GOT3 (cell line): Measurements from ENCODE around the gene OGFRL1.
"Not testable (repeated sequence)": the region's sequence is repeated elsewhere in the genome, so short reads cannot be mapped to it uniquely, and the experiment has no call there.

Source experiments
- DNase-seq: peaks from one replicate; lab custom pipeline; 2025; ENCODE audit warnings: mixed read lengths; lab: John Stamatoyannopoulos, UW

Gene OGFRL1

DNA sequence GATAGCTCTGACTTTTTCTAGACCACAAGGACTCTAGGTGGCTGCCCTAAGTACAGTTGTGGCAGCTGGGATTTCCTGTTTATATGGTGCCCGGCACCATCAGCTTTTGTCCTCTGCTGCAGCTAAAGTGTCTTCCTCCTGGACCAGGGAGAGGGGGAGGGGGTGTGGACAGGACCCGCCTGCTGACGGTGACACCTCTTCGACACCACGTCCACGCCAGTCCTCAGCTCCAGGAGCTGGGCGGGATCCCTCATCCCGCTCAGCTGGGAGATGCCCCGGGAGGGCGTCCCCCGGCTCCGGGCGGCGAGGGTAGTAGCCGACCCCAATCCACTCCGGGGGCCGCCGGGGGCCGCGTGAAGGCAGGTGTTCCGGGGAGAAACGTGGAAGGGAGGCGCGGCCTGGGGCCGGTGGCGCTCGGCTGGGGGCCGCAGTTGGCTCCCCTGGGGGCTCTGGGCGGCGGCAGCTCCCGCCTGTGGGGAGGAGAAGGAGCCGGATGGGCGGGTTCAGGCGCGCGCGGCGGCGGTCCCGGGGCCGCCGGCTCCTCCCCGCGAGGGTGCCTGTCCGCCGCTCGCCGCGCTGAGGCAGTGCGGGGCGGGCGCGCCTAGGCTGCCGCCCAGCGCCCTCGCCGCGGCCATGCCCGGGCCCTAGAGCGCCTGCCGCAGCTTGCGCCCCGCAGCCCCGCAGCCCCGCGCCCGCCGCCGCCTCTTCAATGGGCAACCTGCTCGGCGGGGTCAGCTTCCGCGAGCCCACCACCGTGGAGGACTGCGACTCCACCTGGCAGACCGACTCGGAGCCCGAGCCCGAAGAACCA lies at the start of gene OGFRL1:
OGFRL1 (plus strand) TSS at position 584 of the 811 bp plus-strand sequence; CDS start at position 710, 126 bp downstream.
- peak; percentile 13 for DNase-seq

DNA sequence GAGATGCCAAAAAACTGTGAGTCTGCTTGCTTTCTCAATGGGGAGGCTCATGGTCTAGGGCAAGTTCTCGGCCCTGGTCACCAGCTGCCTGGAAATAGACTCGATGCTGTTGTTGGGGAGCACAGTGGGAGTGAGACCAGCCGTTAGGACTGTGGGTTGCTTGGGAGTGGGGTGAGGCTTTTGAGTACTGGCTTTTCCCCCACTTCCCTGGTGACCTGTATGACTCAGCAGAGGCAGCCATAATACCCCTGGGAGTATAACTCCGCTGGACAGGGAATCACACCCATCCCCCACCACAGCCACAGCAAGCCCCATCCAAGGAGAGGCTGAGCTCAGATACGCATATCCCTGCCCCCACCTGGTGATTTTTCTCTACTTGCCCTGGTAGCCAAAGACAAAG lies 48.9 kb upstream of the OGFRL1 start:
- DNase-seq = no peak

DNA sequence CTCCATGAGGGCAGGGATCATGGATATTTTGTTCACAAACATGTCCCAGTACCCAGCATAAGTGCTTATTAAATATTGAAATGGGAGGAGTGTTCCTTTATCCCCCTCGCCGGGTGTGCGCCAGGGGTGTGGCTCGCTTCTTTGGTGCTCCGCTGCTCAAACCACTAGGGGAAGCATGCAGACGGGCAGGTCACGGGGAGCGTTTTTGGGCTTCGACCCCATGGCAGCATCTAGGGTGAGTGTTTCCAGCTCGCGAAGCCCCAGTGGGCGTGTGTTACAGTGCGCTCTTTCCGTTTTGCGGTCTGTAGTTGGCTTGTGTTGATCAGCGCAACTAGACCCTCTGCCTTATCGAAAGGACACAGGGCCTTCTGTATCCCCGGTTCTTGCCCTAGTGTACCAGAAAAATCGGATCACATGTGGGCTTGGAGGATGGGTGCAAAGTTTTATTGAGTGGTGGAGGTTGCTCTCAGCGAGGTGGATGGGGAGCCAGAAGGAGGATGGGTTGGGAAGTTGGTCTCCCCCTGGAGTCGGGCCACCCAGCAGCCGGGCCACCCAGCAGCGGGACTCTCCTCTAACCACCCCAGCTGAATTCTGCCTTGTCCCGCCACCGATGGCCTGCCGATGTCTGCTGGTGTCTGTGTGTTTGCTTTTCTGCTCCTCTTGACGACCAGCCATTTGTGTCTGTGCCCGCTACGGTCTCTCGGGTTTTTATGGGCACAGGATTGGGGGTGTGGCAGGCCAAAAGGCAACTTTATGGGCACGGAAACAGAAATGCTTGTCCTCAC lies 43.2 kb upstream of the OGFRL1 start:
- DNase-seq = no peak

DNA sequence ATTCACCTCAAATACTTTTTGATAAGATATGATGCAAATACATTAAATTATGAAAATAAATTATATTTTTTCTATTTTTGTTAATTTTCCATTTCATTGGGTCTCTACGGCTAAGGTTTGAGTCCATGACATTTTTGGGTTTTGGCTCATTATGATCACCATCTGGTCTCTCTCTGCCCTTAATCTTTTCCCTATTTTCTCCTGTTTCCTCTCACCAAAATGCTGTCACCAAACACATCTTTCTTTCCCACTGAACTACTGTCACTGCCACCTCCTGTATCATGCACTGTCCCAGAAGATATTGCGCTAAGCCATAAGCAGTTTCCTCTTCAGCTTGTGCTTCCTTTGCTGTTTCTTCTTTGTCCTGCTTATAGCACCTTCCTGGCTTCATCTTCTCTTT lies 42.0 kb upstream of the OGFRL1 start:
- DNase-seq = no peak

DNA sequence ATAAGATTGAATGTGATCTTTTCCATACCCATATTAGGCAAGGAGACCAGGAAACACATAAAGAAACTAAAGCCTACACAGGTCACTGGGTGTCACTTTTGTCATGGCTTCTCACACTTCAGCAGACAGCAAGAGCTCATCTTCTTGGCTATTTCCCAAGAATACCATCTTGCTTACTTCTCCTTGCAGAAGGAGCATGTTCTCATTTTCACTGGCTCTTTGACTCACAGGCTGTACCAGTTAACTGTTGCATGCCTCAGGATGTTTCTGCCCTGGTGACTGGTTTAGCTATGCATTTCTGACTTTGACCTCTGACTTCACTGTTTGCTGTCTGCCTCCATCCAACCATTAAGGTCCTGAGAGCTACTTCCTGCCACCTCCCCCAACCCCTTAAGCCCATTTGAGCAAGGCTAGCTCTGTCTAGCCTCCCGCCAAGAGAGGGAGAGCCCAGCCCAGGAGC lies 40.3 kb upstream of the OGFRL1 start:
- DNase-seq = no peak

DNA sequence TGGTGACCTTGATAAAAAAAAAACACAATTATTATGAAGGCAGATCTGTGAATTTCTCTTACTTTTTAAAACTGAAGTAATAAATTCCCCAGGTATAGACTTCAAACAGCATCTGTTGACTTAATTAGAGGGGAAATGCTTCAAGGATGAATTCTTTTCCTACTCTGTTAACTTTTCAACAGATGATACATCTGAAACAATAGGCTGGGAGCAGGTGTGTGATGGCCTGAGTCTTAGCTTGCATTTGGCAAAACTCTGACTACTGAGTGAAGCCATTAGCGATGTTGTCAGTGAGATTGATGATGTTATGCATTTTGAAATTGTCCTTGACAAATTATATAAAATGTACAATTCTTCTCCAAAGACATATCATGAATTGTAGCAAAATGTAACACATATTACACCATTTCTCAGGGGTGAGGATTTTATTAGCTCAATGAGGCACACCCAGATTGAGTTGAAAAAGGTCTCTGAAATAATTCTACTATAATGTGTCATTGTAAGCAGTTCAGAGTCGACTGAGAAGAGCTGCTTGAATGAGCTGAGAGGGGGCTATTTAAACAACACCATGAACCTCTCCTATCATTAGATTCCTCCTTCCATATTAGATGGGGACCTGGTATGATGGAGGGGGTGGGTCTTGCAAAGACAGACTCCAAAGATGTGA lies 39.6 kb upstream of the OGFRL1 start:
- DNase-seq = no peak

DNA sequence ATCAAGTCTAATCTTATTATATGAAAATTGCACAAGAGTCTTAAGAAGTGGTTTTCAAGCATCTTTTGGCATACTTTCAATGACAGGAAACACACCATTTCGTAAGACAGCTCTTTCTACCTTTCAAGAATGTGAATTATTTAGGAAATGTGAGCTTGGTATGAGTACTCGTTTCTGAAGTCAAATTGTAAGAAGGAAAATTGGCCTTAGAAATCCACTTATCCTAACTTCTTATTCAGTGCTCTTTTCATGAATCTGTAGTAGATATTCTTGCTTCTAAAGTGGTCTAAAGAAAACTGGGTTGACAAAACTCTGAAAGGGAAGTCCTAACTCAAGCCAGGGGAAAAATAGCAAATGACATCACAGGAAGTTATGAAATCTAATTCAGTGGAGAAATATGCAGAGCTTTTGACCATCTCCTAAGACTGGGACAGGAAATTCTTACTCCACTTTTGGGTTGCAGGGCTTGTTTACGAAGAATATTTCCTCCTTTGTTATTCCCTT lies 38.5 kb upstream of the OGFRL1 start:
- no peak for DNase-seq

DNA sequence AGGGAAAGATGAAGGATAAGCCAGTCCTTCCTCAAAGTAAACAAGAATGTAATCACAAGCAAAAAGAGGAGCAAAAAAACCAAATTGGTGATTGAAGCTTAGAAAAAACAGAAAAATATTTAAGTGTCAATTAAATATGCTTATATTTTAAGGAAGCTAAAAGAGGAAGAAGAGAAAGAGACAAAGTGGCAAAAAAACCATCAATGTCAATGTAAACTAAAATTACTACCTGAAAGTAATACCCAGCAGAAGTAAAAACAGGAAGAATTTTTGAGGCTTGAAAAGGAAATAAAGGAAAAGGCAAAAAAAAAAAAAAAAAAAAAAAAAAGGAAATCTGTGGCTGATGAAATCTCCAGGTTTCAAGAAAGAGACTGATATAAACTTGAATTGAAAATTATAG lies 36.2 kb upstream of the OGFRL1 start:
- no peak for DNase-seq

DNA sequence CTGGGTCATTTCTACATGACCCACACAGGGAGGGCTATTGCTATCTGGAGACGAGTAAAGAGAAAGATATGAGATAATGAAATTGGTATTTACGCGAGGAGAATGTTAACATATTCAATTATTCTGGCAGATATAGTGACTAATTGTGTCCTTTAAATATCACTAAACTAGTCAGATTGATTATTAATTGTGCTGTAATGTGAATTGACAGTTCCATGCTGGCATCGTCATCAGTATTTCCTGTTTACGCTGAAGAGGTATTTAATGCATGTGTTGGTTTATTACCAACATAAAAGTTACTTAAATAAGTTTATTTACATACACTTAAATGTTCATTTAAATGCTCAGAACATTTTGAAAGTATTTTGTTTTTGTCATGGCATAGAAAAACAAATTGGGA lies 35.7 kb upstream of the OGFRL1 start:
- DNase-seq = no peak

DNA sequence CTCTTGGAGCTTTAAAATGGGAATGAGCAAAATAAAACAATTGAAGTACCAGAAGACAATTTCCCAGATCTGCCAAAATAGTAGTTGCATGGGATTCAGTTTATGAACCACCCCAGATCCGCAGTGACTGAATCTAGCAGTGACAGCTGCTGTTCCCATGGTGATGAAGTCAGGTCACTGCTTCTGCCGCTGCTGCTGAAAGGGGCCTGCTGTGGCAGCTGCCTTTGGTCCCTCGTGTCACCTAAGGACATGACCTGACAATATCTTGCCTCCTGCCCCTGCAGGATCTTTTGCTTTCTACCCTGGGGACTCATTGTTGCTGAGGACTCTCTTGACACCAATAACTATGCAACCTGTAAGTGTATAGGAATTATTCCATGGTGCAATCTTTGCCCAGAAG lies 34.3 kb upstream of the OGFRL1 start:
- DNase-seq = no peak

DNA sequence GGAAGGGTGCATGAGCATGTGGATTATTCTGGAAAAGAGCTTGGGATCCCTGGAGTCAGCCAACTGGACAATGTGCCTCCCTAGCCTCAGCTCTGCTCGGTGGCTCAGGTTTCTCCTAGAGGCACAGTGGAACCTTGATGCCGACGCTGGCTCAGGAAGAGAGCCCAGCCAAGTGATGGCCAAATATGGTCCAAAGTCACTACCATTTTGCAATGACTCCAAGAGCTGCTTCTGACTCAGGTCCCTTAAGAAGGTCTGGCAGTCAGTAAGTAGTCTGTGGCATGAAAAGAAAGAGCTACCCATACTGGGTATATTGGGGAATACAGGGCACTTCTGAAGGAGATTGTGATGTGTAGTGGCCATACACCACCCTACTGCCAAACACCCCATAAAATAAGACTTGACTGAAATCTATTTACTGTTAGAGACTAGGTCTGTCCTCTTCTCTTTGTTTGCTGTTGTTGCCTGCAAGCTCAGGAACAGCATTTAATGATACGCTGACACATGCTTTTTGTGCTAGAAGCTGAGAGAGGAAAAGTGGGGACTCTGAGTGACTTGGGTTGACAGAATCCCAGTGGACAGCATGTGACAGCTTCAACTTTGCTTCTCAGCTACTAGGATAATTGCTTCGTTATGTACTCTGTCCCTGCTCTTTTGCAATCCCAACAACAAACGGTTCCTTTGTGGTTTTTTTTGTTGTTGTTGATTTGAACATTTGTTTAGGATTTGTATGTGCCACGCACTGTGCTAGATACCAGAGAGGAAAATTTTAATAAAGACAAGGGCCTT lies 30.3 kb upstream of the OGFRL1 start:
- DNase-seq = no peak

DNA sequence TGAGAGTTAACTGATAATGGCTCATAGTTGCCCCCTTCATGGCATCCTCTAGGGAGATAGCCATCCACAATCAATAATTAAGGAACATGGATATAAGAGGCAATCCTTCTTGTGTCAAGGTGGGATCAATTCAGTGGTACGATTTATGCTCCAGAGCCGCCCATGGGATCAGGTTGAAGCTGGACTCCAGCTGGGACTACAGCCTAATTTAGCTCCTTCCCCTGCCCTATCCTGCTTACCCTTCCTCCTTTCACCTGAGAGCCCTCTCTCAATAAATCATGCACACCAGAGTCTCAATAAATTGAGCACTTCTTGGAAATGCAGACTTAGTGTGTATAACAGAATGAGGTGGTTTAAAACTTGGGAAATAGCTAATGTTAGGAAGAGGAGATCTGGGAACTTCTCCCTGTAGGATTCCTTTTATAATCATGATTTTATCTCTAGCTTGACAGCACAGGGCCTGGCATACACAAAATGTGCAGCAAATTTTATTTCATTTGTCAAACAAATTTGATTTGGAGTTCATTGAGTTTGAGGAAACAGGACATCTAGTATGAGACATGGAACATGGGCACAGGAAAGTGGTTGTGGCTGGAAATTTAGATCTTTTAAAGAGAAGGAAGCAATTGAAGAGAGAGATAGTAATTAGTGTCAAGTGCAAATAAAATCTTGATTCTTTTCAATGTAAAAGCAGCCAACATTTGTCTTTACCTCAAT lies 28.6 kb upstream of the OGFRL1 start:
- no peak for DNase-seq

DNA sequence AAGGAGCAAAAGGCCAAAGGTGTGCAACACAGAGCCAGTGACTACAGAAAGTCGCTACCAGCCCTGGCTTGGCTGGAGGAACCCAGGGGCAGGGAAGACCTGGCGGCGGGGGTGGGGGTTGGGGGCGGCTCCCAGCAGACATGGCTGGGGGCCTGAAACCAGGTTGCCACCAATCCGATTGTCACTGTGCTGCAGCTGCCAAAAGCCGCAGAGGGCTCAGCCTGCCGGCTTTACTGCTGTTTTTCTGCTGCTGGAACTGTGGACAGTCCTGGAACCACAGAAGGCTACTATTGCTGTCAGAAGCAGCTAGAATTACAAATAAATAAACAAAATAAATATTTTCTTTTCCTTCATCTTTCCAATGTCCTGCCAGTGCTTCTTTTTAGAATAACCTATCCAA lies 25.7 kb upstream of the OGFRL1 start:
- DNase-seq = no peak

DNA sequence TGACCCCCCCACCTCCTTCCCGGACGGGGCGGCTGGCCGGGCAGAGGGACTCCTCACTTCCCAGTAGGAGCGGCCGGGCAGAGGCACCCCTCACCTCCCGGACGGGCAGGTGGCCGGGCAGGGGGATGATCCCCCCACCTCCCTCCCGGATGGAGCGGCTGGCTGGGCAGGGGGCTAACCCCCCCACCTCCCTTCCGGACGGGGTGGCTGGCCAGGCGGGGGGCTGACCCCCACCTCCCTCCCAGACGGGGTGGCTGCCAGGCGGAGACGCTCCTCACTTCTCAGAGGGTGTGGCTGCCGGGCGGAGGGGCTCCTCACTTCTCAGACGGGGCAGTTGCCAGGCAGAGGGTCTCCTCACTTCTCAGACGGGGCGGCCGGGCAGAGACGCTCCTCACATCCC lies 22.2 kb upstream of the OGFRL1 start:
- DNase-seq = not testable (repeated sequence)

DNA sequence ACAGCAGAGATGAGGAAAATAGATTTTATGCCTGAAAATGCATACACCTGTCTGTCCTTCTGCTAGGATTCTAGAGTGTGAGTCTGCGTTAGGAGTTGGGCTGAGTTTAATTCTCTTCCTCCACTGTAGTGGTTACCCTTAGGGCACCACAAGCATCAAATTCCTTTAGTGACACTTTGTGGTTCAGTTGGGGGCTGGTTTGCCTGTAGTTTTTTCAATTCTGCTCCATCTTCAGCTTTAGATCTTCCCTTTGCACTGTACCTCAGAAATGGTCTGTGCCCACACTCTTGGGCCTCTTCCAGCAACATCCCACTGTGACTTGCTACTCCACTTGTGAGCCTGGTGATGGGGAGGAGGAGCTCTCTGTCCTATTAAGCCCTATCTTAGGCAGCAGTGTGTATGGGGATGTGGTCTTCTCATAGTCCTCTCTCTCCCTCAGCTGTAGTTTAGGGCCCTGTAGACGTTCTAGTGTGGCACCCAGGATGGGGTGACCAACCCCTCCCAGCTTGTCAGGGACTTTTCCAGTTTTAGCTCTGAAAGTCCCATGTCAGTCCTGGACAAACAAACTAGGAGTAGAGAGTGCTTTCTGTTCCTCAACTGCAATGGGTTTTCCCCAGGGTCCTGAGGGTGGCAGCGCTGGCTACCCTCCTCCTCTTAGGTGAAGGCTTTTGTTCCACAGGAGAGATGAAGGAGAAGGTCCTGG lies 19.7 kb upstream of the OGFRL1 start:
- no peak for DNase-seq

DNA sequence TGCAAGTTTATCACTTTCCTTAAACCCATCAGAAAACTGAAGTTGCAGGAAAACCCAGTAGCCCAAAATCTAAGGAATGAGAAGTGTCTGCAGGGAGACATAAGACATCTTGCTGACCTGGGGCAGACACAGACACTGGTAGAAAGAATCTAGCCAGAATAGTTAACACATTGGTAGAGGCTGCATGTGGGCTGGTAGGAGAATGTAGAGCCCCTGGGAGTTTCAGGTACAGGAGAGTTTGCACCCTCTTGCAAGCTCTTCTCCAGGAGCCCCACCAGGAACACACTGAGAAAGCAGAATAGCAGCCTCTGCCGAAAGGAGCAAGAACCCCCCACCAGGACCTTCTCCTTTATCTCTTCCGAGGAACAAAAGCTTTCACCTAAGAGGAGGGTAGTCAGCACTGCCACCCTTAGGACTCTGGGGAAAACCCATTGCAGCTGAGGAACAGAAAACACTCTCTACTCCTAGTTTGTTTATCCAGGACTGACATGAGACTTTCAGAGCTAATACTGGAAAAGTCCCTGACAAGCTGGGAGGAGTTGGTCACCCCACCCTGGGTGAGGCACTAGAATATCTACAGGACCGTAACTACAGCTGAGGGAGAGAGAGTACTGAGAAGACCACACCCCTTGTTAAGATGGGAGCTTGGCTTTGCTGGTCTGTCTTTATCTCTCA lies 10.5 kb upstream of the OGFRL1 start:
- no peak for DNase-seq

DNA sequence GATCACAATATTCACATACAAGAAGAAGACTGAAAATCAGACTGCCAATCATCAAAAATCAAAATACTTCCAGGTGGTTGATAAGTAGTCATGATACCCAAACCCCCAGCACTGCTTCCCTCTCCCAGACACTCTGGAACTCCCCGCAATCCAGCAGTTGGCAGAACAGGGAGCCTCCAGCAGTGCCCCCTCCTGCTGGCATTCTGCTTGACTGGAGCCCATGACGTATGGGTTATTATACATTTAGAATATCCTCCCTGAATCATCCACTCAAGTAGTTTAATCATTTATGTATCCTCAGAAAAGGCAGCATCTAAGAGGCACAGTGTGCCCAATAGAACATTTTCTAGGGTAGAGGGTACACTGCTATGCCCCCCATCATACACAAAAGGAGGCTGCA lies 9.3 kb upstream of the OGFRL1 start:
- DNase-seq = no peak

DNA sequence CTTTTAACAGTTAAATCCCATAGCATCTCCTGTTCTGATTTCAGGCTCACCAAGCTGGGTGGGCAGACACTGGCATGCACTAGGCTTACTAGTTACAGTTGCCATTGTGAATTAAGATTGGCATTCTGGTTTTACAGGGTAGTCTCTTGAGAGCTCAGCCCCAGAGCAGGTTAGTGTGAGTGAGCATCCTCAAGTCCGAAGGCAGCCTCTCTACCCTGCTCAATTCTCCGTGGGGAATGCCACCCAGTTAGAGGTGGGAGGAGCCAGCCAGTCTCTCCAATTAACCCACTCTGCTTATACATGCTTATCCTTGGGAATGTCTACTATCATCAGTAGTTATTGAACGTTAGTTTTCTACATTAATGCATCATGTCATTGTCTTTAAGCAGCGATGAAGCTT lies 8.9 kb upstream of the OGFRL1 start:
- DNase-seq = no peak

DNA sequence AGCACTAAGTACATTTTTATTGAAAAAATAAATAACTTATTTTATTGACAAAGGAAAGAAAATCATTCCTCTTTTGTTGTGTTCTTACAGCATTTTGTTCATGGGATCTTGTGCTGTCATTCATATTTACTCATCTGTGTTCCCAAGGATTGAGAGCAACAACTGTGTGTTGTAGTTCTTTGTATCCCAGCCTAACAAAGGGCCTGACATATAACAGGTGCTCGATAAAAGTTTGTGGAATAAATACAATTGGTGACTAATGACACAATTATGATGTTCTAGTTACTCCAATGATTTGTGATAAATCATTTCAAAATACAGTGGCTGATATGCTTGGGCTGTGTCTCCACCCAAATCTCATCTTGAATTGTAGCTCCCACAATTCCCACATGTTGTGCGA lies 7.9 kb upstream of the OGFRL1 start:
- no peak for DNase-seq

DNA sequence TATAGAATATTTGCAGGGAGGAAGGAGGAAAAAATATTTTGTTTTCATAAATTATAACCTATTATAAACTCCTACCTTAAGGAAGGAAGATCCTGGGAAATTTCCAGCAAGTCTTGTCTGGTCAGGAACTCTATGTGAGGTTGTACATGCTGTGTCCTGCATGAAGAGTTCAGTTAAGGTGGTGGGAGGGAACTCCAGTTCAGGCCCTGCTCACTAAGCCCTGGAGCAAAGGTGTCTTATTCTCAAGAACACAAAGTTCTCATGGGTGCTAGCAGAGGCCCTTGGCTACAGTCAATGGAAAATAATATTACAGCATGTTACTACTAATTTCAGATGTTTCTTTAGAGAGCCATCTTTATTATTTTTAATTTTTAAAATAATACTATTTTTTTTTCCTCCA lies 3.8 kb upstream of the OGFRL1 start:
- DNase-seq = no peak
